ENCODE data around the gene NEURL3.

DNA sequence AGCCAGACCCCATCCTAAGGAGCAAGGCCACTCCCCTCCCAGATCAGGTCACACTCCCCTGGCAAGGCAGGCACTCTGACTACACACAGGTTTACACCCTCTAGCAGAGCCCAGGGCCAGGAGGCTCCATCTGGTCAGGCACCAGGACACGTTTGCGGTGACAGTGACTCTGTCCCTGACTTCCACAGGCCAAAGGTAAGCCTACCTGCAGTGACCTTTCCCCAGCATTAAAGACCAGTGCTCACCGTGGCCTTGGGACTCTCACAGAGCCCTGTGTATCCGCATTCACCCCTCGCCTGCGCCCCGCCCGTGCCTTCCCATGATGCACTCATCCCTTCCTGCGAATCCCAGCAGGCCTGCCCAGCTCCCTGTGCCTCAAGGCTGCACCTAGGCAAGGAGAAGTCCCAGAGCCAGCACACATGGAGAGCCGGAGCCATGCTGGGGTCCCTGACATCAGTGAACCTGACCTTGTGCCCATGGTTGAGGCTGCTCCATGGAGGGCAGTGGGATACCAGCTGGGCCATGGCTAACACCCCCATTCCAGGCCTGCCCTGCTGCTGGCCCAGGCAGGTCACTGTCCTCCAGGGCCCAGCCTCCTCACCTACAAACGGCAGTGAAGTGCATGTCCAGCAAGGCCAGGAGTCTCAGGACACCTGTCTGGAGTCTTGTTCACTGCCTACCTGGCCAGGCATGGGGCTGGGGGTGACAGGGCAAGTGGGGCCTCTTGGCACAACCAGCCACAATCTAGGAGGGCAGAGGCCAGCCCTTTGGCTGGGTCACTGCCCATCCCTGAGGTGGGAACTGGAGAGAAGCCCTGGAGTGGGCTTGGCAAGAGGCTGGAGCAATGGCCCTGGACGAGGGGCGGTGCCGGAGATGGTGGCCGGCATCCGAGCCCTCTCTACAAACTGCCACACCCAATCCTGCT is 3.0 kb downstream of the NEURL3 start:
- TF ChIP-seq EZH2 (IDR thresholded peaks at IDR 0.05; ENCODE audit: insufficient read depth, poor library complexity, severe bottlenecking) (no peak), EZH2phosphoT487 (IDR thresholded peaks at IDR 0.05; ENCODE audit: insufficient read depth, low read depth) (no peak)

Measured in GM23248 (cell line).